NCI-H2171 treated with DMSO at 0.1 percent for 48 hours (cell line): ENCODE results near the gene C6orf163.
"Not testable (repeated sequence)": the region's sequence is repeated elsewhere in the genome, so short reads cannot be mapped to it uniquely, and the experiment has no call there.

ENCODE experiments used
- DNase-seq: peaks from one replicate; lab custom pipeline; 2025; lab: John Stamatoyannopoulos, UW

Gene C6orf163

DNA sequence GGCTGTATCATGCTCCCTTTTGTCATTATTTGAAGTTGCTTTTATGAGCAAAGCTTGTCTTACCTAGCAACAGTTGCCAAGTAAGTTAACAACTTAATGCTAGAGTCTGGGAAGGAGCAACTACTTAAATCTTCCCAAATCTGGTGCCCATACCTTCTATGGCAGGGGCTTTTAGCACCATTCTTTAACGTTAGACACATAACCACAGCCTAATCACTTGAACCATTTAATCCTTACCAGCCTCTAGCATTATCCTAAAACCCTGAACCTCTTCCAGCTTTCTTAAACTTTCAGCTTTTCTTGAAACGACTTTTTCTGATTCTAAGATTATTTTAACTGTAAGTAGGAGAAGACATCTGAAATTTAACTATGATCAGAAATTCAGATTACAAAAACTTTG is at the start of gene C6orf163:
Gene C6orf163, plus strand, starts transcription at position 83 of the 400 bp plus-strand sequence. Its CDS starts 287 bp downstream, at position 370.
- no peak for DNase-seq

DNA sequence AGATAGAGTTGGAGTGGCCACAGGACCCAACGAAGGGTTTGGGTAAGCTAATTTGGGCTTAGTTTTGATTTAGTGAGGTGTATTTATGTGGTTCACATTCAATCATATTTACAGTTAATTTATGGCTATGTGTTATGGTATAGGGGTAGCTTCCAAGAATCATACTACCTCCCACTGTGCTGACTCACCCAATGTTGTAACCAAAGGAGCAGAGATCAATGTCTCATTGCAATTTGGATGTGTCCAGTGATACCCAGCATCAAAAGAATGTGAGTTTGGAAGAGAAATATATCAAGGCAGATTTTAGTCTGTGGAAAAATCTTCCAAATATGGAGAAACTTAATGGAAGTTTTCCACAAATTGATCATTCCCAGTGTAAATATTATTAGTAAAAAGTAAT is 47.5 kb upstream of the C6orf163 start:
- no peak for DNase-seq

DNA sequence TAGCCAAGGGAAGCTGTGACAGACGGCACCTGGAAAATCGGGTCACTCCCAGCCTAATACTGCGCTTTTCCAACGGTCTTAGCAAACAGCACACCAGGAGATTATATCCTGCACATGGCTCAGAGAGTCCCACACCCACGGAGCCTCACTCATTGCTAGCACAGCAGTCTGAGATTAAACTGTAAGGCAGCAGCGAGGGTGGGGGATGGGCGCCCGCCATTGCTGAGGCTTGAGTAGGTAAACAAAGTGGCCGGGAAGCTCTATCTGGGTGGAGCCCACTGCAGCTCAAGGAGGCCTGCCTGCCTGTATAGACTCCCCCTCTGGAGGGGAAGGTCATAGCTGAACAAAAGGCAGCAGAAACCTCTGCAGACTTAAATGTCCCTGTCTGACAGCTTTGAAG is 43.3 kb upstream of the C6orf163 start:
- DNase-seq = not testable (repeated sequence)

DNA sequence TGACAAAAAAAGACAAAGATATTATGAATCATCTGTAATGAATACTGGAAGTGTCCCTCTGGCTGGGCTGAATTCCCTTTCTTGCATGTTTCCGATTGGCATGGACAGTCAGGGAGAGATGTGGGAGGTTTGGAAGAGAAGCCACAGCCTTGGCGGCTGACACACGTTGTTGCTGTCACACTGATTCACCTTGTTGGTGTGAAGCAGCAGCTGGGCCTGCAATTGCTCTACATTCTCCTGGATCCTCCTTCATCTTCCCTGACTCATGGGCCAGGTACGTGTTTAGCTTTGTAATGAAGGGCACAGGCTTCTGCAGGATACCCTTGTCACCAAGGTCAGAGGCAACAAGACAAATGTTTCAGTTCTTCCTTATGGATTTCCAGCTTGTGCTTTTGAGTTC is 35.6 kb upstream of the C6orf163 start:
- DNase-seq = no peak

DNA sequence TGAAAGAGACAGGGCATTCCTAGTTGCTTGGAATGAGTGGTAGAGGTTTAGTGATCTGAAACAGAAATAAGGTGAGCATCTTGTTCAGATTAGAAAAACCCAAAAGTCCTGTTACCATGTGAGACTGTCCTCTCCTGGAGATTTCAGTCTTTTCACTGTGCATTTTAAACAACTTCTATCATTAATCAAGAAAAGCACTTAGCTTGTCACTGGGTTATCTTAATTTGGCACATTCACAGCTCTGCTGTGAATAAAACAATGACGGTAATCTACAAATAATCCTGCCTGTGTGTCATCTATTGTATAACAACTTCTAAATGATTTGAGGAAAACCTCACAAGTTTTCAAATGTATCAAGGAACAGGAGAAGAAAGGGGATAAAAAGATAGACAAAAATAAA is 31.8 kb upstream of the C6orf163 start:
- no peak for DNase-seq

GRCh38 chr6:87315071-87315470 is 29.5 kb upstream of the C6orf163 start:
- no peak for DNase-seq

DNA sequence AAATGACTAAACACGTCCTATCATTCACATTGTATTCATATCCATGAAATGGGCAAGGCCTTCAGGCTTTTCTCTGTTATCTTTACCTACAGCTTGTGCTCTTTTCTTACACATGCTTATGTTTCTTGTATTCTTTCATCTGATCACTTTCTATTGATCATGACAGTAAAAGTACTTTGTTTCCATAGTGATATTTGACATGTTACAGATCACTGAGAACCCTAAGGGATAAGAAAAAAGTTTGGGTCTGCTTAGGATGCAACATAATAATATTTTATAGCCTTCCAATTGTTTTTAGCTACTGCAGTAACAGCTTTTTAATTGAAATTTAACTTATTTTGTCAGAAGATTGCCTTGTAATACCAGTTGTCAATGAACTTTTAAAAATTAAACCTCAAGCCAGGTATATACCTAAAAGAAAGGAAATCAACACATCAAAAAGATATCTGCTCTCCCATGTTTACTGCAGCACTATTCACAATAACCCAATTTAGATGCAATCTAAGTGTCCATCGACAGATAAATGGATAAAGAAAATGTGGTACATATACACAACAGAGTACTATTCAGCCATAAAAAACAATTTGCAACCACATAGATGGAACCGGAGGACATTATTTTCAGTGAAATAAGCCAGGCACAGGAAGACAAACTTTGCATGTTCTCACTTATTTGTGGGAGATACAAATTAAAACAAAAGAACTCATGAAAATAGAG is 25.2 kb upstream of the C6orf163 start:
- no peak for DNase-seq

- DNase-seq = peak; percentile 78
These were observed 22.1 kb upstream of the C6orf163 start, which contains the start of gene SMIM8 for GRCh38 chr6:87322304-87323212. Gene SMIM8, plus strand, starts transcription at chr6:87322588. Its CDS starts 14,444 bp downstream, at chr6:87337032.

GRCh38 chr6:87323880-87324279 is 20.7 kb upstream of the C6orf163 start:
- not testable (repeated sequence) for DNase-seq

GRCh38 chr6:87330961-87331360 is 13.7 kb upstream of the C6orf163 start:
- no peak for DNase-seq

GRCh38 chr6:87333033-87333432 is 11.6 kb upstream of the C6orf163 start:
- DNase-seq = no peak

DNA sequence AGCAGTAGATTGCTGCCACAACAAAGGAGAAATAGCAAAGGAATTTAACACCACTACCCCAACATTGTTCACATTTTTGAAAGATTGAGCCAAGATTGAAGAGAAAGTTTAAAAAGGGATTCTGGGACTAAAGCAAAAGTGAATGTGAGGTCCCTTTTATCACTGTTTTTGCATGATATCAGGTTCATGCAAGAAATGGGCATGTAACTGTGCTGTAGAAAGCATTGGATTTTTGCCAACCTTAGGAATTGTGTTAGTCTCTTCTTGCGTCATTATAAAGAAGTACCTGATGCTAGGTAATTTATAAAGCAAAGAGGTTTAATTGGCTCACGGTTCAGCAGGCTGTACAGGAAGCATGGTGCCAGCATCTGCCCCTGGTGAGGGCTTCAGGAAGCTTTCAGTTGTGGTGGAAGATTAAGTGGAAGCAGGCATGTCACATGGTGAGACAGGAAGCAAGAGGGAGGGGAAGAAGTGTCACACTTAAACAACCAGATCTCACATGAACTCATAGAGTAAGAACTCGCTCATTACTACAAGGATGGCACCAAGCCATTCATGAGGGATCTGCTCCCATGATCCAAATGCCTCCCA is 10.9 kb upstream of the C6orf163 start:
- DNase-seq = no peak

- DNase-seq = no peak
These were observed 9.9 kb upstream of the C6orf163 start for GRCh38 chr6:87334683-87335082.

- DNase-seq = no peak
These were observed 8.2 kb upstream of the C6orf163 start for GRCh38 chr6:87336367-87336766.

- no peak for DNase-seq
These were observed 4.4 kb upstream of the C6orf163 start for GRCh38 chr6:87340230-87340629.

- DNase-seq = no peak
These were observed 3.5 kb upstream of the C6orf163 start for GRCh38 chr6:87341158-87341557.

DNA sequence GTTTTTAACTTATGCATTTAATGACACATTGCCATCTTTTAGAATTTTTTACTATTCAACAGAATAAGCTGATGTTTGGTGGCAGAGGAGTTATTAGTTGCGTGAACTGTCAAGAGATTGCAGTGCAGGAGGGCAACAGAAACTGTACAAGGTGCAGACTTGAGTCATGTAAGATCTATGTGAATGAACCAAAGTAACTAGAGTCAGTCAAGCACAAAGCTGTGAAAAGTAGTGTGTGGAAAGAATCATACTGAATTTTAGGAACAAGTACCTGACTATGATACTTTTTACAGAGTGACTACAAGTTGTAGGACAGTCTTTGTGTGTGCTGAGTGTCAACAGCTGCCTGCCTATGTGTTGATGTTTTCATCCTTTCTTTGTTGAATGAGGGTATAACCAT is 2.7 kb upstream of the C6orf163 start:
- no peak for DNase-seq

DNA sequence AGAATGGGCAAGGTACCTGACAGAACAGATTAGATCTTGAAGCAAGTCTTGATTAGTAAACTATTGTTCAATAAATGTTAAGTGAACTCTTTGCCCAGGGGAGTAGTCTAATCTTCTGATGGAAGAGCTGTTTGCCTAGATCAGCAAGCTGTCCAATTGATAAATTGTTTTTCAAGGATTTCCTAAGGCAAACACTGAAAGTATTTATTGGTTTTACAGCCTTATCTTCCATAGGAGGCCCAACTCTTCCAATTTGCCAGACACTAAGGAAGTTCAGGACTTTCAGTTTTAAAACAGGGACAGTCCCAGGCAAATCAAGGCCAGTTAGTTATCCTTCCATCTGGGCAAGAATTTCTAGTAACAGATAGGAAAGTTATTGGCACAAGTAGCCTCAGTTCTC is 1.8 kb upstream of the C6orf163 start:
- DNase-seq = no peak

DNA sequence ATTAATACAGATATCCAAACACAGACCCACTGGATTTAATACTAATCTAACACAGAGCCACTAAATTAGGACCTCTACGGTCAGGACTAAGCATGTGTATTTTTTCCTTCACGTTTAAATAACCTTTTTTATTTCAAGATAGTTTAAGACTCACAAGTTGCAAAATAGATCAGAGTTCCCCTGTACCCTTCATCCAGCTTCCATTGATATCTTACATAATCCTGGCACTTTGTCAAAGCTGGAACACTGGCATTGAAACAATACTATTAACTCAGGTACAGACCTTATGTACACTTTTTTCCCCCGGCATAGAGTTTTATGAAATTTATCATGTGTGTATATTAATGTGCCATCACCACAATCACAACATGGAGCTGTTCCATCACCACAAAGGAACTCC is 2.1 kb downstream of the C6orf163 start:
- no peak for DNase-seq

- DNase-seq = no peak
These were observed 5.3 kb downstream of the C6orf163 start for GRCh38 chr6:87349896-87350295.

DNA sequence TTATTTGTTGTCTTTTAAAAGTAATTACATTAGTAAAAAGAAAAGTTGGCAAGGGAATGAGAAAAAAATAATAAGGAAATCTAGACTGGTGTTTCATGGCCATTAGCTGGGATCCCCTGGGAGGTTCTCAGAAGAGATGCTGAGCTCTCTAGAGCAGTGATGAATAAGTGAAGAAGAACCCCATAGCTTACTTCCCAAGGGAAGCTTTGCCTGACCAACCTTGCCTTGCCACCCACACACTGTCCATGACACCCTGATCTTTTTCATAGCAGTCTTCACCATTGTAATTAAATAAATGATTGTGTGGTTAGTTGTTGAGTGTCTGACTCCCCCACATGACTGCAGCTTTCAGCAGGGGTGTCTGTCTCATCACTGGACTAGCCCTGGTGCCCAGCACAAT is 5.9 kb downstream of the C6orf163 start:
- DNase-seq = no peak

GRCh38 chr6:87351583-87351982 is 7.0 kb downstream of the C6orf163 start:
- DNase-seq = no peak

GRCh38 chr6:87356181-87356580 is 11.6 kb downstream of the C6orf163 start:
- no peak for DNase-seq
